ENCODE data around the gene TERT.

GRCh38 chr5:1295650-1296037, 776 bp upstream of the TERT start:
- no peak for TF ChIP-seq CTCF (IDR thresholded peaks at IDR 0.05)
- TF ChIP-seq EZH2 (IDR thresholded peaks at IDR 0.05): no peak
